Ovary (tissue), 3 donors: ENCODE results near the gene LRMDA.

Experiments
- EP300 ChIP-seq: sonication (generic); formaldehyde crosslinking; IDR thresholded peaks from one replicate; pipeline ENCODE4 v1.6.1; 2017; ENCODE audit warnings: antibody characterized with exemption
- POLR2A ChIP-seq: fragments of 450-650 bp; IDR thresholded peaks from one replicate; pipeline ENCODE4 v1.6.1; 2017; ENCODE audit warnings: antibody characterized with exemption, mild to moderate bottlenecking, moderate library complexity
- TF ChIP-seq, protein P1 (sequence below), 3 donors: fragments of 450-650 bp in 2 of 3; fragments of 200-600 bp in 1 of 3; IDR thresholded peaks; one replicate each; pipeline versions ENCODE4 v1.5.1 to v1.8.0; 2016 to 2022; ENCODE audit warnings: antibody characterized with exemption in 3 of 3, mild to moderate bottlenecking in 1 of 3
- donor health status: DM: no; HTN: no; CAD: no.

DNA sequence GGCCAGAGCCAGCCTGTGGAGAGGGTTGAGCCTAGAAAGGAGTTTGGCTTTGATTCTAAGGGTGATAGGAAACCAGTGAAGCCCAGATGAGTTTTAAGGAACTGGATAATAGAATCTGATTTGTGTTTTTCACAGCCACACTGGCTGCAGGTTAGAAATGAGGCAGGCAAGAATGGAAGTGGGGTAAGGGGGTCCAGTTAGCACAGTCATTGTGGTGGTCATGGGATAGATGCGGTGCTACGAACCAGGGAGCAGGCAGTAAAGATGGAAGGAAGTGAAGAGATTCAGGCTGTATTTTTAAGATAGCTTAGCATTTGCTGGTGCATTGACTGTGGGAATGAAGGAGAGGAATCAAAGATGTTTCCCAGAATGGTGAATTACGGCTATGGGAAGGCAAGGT, 322.2 kb downstream of the LRMDA start:
- TF ChIP-seq POLR2A (no peak), EP300 (no peak)
- TF ChIP-seq, protein P1, sequence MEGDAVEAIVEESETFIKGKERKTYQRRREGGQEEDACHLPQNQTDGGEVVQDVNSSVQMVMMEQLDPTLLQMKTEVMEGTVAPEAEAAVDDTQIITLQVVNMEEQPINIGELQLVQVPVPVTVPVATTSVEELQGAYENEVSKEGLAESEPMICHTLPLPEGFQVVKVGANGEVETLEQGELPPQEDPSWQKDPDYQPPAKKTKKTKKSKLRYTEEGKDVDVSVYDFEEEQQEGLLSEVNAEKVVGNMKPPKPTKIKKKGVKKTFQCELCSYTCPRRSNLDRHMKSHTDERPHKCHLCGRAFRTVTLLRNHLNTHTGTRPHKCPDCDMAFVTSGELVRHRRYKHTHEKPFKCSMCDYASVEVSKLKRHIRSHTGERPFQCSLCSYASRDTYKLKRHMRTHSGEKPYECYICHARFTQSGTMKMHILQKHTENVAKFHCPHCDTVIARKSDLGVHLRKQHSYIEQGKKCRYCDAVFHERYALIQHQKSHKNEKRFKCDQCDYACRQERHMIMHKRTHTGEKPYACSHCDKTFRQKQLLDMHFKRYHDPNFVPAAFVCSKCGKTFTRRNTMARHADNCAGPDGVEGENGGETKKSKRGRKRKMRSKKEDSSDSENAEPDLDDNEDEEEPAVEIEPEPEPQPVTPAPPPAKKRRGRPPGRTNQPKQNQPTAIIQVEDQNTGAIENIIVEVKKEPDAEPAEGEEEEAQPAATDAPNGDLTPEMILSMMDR (IDR thresholded peaks at IDR 0.05): no peak
